ES-I3 (cell line): ENCODE data around the gene NUP210.

Source experiments
- H3K36me3 ChIP-seq: 2 replicates; pipeline ENCODE4 v1.6.1; 2013; ENCODE audit warnings: mild to moderate bottlenecking, low read length, control low read depth, moderate library complexity; ENCODE audit not compliant: insufficient read depth
- H3K4me1 ChIP-seq: 2 replicates; pipeline ENCODE4 v1.6.1; 2013; ENCODE audit warnings: mild to moderate bottlenecking, control low read depth, low read length; ENCODE audit not compliant: insufficient read depth
- H3K9ac ChIP-seq: 2 replicates; pipeline ENCODE4 v1.6.1; 2013; ENCODE audit warnings: low read depth, mild to moderate bottlenecking, low read length, moderate library complexity
- H3K9me3 ChIP-seq: 2 replicates; pipeline ENCODE4 v1.6.1; 2013; ENCODE audit warnings: mild to moderate bottlenecking, low read length, moderate library complexity; ENCODE audit not compliant: control insufficient read depth, insufficient read depth

Gene NUP210

GRCh38 chr3:13314877-13315276 is 105.2 kb downstream of the NUP210 start:
- H3K9me3 ChIP-seq, result no peaks in the 10 kb centered on the region
- no peaks in the 10 kb centered on the region for H3K4me1 ChIP-seq
- H3K9ac ChIP-seq, result no peak overlapping the region
- H3K36me3 ChIP-seq, result peaks cover 3% of the 10 kb centered on the region

GRCh38 chr3:13313813-13314212 is 106.3 kb downstream of the NUP210 start:
- no peaks in the 10 kb centered on the region for H3K4me1 ChIP-seq
- no peaks in the 10 kb centered on the region for H3K9me3 ChIP-seq
- no peaks in the 10 kb centered on the region; the same call in 1 of the 2 replicates for H3K36me3 ChIP-seq
- H3K9ac ChIP-seq, result no peak overlapping the region

GRCh38 chr3:13309004-13309403 is 111.1 kb downstream of the NUP210 start:
- Histone ChIP-seq H3K9me3 (no peaks in the 10 kb centered on the region), H3K4me1 (0 out of 2 replicates have a peak, but pooled peaks cover 3% of the 10 kb centered on the region), H3K9ac (no peak overlapping the region), H3K36me3 (no peaks in the 10 kb centered on the region; the same call in 1 of the 2 replicates)

- H3K36me3 ChIP-seq, result no peaks in the 10 kb centered on the region; the same call in 1 of the 2 replicates
- no peaks in the 10 kb centered on the region for H3K9me3 ChIP-seq
- no peak overlapping the region for H3K9ac ChIP-seq
- 0 out of 2 replicates have a peak, but pooled peaks cover 3% of the 10 kb centered on the region for H3K4me1 ChIP-seq
Observed at GRCh38 chr3:13308380-13308801, 111.7 kb downstream of the NUP210 start.

- Histone ChIP-seq H3K9ac (no peak overlapping the region), H3K9me3 (no peaks in the 10 kb centered on the region), H3K4me1 (peaks cover 4% of the 10 kb centered on the region; the same call in 1 of the 2 replicates), H3K36me3 (no peaks in the 10 kb centered on the region; the same call in 1 of the 2 replicates)
Observed at GRCh38 chr3:13307041-13307440, 113.1 kb downstream of the NUP210 start.

GRCh38 chr3:13305623-13306022 is 114.5 kb downstream of the NUP210 start:
- H3K9ac ChIP-seq, result no peak overlapping the region
- H3K9me3 ChIP-seq, result no peaks in the 10 kb centered on the region
- peaks cover 13% of the 10 kb centered on the region for H3K4me1 ChIP-seq
- H3K36me3 ChIP-seq, result no peaks in the 10 kb centered on the region; the same call in 1 of the 2 replicates

- Histone ChIP-seq H3K9me3 (no peaks in the 10 kb centered on the region), H3K9ac (no peak overlapping the region), H3K36me3 (no peaks in the 10 kb centered on the region; the same call in 1 of the 2 replicates), H3K4me1 (peaks cover 24% of the 10 kb centered on the region)
Observed at GRCh38 chr3:13303410-13303809, 116.7 kb downstream of the NUP210 start.

GRCh38 chr3:13301286-13301987 is 118.7 kb downstream of the NUP210 start:
- H3K9me3 ChIP-seq, result no peaks in the 10 kb centered on the region
- no peak overlapping the region; the same call in none of the 2 replicates for H3K9ac ChIP-seq
- peaks cover 38% of the 10 kb centered on the region for H3K4me1 ChIP-seq
- H3K36me3 ChIP-seq, result no peaks in the 10 kb centered on the region; the same call in 1 of the 2 replicates

- H3K36me3 ChIP-seq, result no peaks in the 10 kb centered on the region; the same call in 1 of the 2 replicates
- H3K9me3 ChIP-seq, result no peaks in the 10 kb centered on the region
- peaks cover 39% of the 10 kb centered on the region for H3K4me1 ChIP-seq
- no peak overlapping the region; the same call in 1 of the 2 replicates for H3K9ac ChIP-seq
Observed at GRCh38 chr3:13300546-13301285, 119.4 kb downstream of the NUP210 start.

GRCh38 chr3:13299531-13300155 is 120.5 kb downstream of the NUP210 start:
- Histone ChIP-seq H3K36me3 (no peaks in the 10 kb centered on the region), H3K9ac (no peak overlapping the region), H3K4me1 (peaks cover 36% of the 10 kb centered on the region), H3K9me3 (no peaks in the 10 kb centered on the region)

GRCh38 chr3:13296662-13297061 is 123.5 kb downstream of the NUP210 start:
- no peaks in the 10 kb centered on the region for H3K9me3 ChIP-seq
- H3K9ac ChIP-seq, result no peak overlapping the region; the same call in 1 of the 2 replicates
- no peaks in the 10 kb centered on the region for H3K36me3 ChIP-seq
- peaks cover 31% of the 10 kb centered on the region for H3K4me1 ChIP-seq

GRCh38 chr3:13294442-13295351 is 125.4 kb downstream of the NUP210 start:
- no peak overlapping the region for H3K9ac ChIP-seq
- no peaks in the 10 kb centered on the region for H3K9me3 ChIP-seq
- H3K36me3 ChIP-seq, result no peaks in the 10 kb centered on the region
- H3K4me1 ChIP-seq, result peaks cover 27% of the 10 kb centered on the region

- Histone ChIP-seq H3K36me3 (no peaks in the 10 kb centered on the region), H3K4me1 (peaks cover 18% of the 10 kb centered on the region), H3K9me3 (no peaks in the 10 kb centered on the region), H3K9ac (no peak overlapping the region)
Observed at GRCh38 chr3:13292375-13292774, 127.7 kb downstream of the NUP210 start.
